K562 (cell line): Measurements from ENCODE around the gene DZIP1. TPM values are rescaled to one million over a fixed set of nuclear protein-coding genes. Genes with fewer than 3 reads are reported as not detected.

Experiments used
- COPS2 ChIP-seq: fragments of 450-650 bp; conservative IDR thresholded peaks from 2 replicates; pipeline ENCODE4 v1.6.1; 2016; ENCODE audit warnings: mild to moderate bottlenecking, moderate library complexity
- CREBBP ChIP-seq: IDR thresholded peaks from one replicate; pipeline ENCODE4 v1.6.1; 2012; ENCODE audit warnings: low read depth, mild to moderate bottlenecking, control low read depth, inconsistent platforms, low read length
- DMBX1 ChIP-seq: fragments of 250-450 bp; sonication (Bioruptor Pico); IDR thresholded peaks from 2 replicates; pipeline ENCODE4 v1.8.0; 2022; ENCODE audit warnings: inconsistent platforms, mild to moderate bottlenecking, moderate library complexity, borderline replicate concordance
- EP400 ChIP-seq: fragments of 450-650 bp; IDR thresholded peaks from 2 replicates; pipeline ENCODE4 v1.6.1; 2017; ENCODE audit warnings: antibody characterized with exemption, mild to moderate bottlenecking, moderate library complexity
- NCOA6 ChIP-seq: fragments of 450-650 bp; IDR thresholded peaks from 2 replicates; pipeline ENCODE4 v1.6.1; 2017; ENCODE audit warnings: mild to moderate bottlenecking
- NFIX ChIP-seq: fragments of 250-450 bp; sonication (Bioruptor Pico); IDR thresholded peaks from 2 replicates; pipeline ENCODE4 v1.4.0; 2020; ENCODE audit warnings: low read depth, mild to moderate bottlenecking, moderate library complexity
- NFXL1 ChIP-seq: fragments of 450-650 bp; formaldehyde crosslinking; IDR thresholded peaks from 2 replicates; pipeline ENCODE4 v1.4.0; 2021; ENCODE audit warnings: mild to moderate bottlenecking
- NR2C2 ChIP-seq, 2 experiments: fragments of 200-800 bp in 1 of 2; sonication (Bioruptor generic) in 1 of 2; sonication (generic) in 1 of 2; formaldehyde crosslinking in 1 of 2; IDR thresholded peaks; 2 replicates each; pipeline versions ENCODE4 v1.6.1 to v1.8.0; 2016 to 2022; ENCODE audit warnings: mild to moderate bottlenecking in 1 of 2, missing compliant biosample characterization in 1 of 2, missing genetic modification characterization in 1 of 2, missing genetic modification reagents in 1 of 2
- RBM34 ChIP-seq: fragments of 200-400 bp; formaldehyde crosslinking; IDR thresholded peaks from 2 replicates; pipeline ENCODE4 v1.6.1; 2018; ENCODE audit warnings: low read length, borderline replicate concordance; ENCODE audit not compliant: insufficient read depth
- SAP30 ChIP-seq: fragments of 200-600 bp; sonication (generic); IDR thresholded peaks from 2 replicates; pipeline ENCODE4 v1.6.1; 2012; ENCODE audit warnings: borderline replicate concordance, low read depth, mild to moderate bottlenecking, moderate library complexity, low read length, control low read depth, inconsistent platforms; ENCODE audit not compliant: insufficient read depth, poor library complexity, severe bottlenecking
- SIRT6 ChIP-seq: IDR thresholded peaks from one replicate; pipeline ENCODE4 v1.6.1; 2012; ENCODE audit warnings: low read depth, mild to moderate bottlenecking, control low read depth, inconsistent platforms, low read length, moderate library complexity
- SMAD1 ChIP-seq: fragments of 150-350 bp; IDR thresholded peaks from 2 replicates; pipeline ENCODE4 v1.6.1; 2014; ENCODE audit warnings: low read length, low read depth; ENCODE audit not compliant: partially characterized antibody
- STAT5B ChIP-seq: fragments of 250-450 bp; sonication (Bioruptor Pico); IDR thresholded peaks from 2 replicates; pipeline ENCODE4 v1.8.0; 2021; ENCODE audit warnings: mild to moderate bottlenecking, inconsistent platforms
- TAF9B ChIP-seq: fragments of 450-650 bp; IDR thresholded peaks from 2 replicates; pipeline ENCODE4 v1.6.1; 2018; ENCODE audit warnings: mild to moderate bottlenecking; ENCODE audit not compliant: partially characterized antibody
- TCF15 ChIP-seq: fragments of 250-450 bp; sonication (Bioruptor Pico); IDR thresholded peaks from 2 replicates; pipeline ENCODE4 v1.8.0; 2022; ENCODE audit warnings: moderate library complexity, mild to moderate bottlenecking, inconsistent platforms
- ZNF143 ChIP-seq: sonication (generic); formaldehyde crosslinking; IDR thresholded peaks from 2 replicates; pipeline ENCODE4 v1.9.0; 2022; ENCODE audit warnings: mild to moderate bottlenecking, missing genetic modification reagents
- ZNF224 ChIP-seq: sonication (generic); formaldehyde crosslinking; IDR thresholded peaks from 2 replicates; pipeline ENCODE4 v1.8.0; 2022; ENCODE audit warnings: mild to moderate bottlenecking, missing genetic modification reagents
- ZNF274 ChIP-seq: IDR thresholded peaks from 2 replicates; pipeline ENCODE4 v1.6.1; 2011; ENCODE audit warnings: low read depth, mild to moderate bottlenecking, low read length, moderate library complexity, borderline replicate concordance
- ZNF280B ChIP-seq: fragments of 250-450 bp; sonication (Bioruptor Pico); IDR thresholded peaks from 2 replicates; pipeline ENCODE4 v1.5.1; 2021; ENCODE audit warnings: mild to moderate bottlenecking
- ZNF551 ChIP-seq: fragments of 250-450 bp; sonication (Bioruptor Pico); IDR thresholded peaks from 2 replicates; pipeline ENCODE4 v1.5.0; 2021; ENCODE audit warnings: mild to moderate bottlenecking, moderate library complexity
- ZNF609 ChIP-seq: sonication (generic); formaldehyde crosslinking; IDR thresholded peaks from 2 replicates; pipeline ENCODE4 v1.8.1; 2023; ENCODE audit warnings: missing genetic modification reagents, mild to moderate bottlenecking, borderline replicate concordance
- polyA plus RNA-seq, 8 experiments: library from polyadenylated mRNA; depleted of rRNA in 4 of 8; stranded (reverse) in 5 of 8; unstranded in 3 of 8; fragments of >200 nt; fragmentation: Nextera tagmentation in 2 of 8; fragmentation: Illumina TruSeq in 1 of 8; extraction: Ambion mirVana in 2 of 8; extraction: Trizol in 1 of 8; gene quantifications; 2 replicates each; pipeline versions ENCODE4 v1.2.1 to v1.2.3, GENCODE V29; 2011 to 2014; ENCODE audit warnings: inconsistent platforms in 1 of 8, missing spikeins in 1 of 8
- total RNA-seq, 7 experiments: library from RNA; depleted of rRNA in 6 of 7; stranded (reverse); fragments of >200 nt in 6 of 7; fragmentation: Illumina TruSeq in 2 of 7; extraction: Trizol in 2 of 7; gene quantifications; 2 replicates each; pipeline versions ENCODE4 v1.2.1 to v1.2.3, GENCODE V29; 2011 to 2021; ENCODE audit warnings: low replicate concordance in 1 of 7

DZIP1 gene
- total and polyA plus RNA-seq, 9 of the 15 experiments (the other 6 are each of a cell fraction or from before 2014, with no cell fraction given) = 0.07 TPM; not detected in 8

GRCh38 chr13:95676762-95677563, 32.5 kb upstream of the DZIP1 start, which contains the start of gene DNAJC3 (continued):
- TF ChIP-seq TCF15 (CRISPR knock-in tag) = no peak
- no peak for TF ChIP-seq STAT5B (CRISPR knock-in tag)
- TF ChIP-seq ZNF551 (CRISPR knock-in tag) = no peak
- TF ChIP-seq ZNF143 (CRISPR knock-in tag) = no peak
- TF ChIP-seq EP400 = peak; percentile 76; the same call in 1 of the 2 replicates
- TF ChIP-seq SMAD1 = no peak
- no peak for TF ChIP-seq NFXL1
- no peak for TF ChIP-seq COPS2
- TF ChIP-seq ZNF274 = no peak
- TF ChIP-seq NFIX (CRISPR knock-in tag) = no peak
- TF ChIP-seq CREBBP = no peak
- peak; percentile 15 for TF ChIP-seq SAP30
- TF ChIP-seq TAF9B = peak; percentile 74
- TF ChIP-seq NCOA6 = no peak
- no peak for TF ChIP-seq ZNF609 (CRISPR knock-in tag)
- TF ChIP-seq NR2C2 (CRISPR knock-in tag; IDR thresholded peaks at IDR 0.05) = no peak
- TF ChIP-seq NR2C2 (tag; IDR thresholded peaks at IDR 0.05) = peak; percentile 70
- TF ChIP-seq ZNF280B = no peak
- TF ChIP-seq ZNF224 (CRISPR knock-in tag) = no peak
- no peak for TF ChIP-seq RBM34
- no peak for TF ChIP-seq SIRT6
- no peak for TF ChIP-seq DMBX1 (CRISPR knock-in tag)
